HepG2 (cell line): ENCODE data around the gene MITF.

ENCODE experiments used
- CTCF ChIP-seq: sonication (generic); formaldehyde crosslinking; IDR thresholded peaks from 2 replicates; pipeline ENCODE4 v1.5.0; 2020; ENCODE audit warnings: mild to moderate bottlenecking, missing genetic modification reagents, moderate library complexity
- GABPB1 ChIP-seq: IDR thresholded peaks from 2 replicates; pipeline ENCODE4 v1.6.1; 2016; ENCODE audit warnings: mild to moderate bottlenecking, missing genetic modification reagents, moderate library complexity, missing compliant biosample characterization

- no peak for TF ChIP-seq CTCF (CRISPR knock-in tag)
- TF ChIP-seq GABPB1 (CRISPR knock-in tag): no peak
Observed at GRCh38 chr3:69833591-69833990, 94.3 kb downstream of the MITF start.
